HL-60 (cell line): Measurements from ENCODE around the gene SMAD2.

Experiments used
- CTCF ChIP-seq: IDR thresholded peaks from one replicate; pipeline ENCODE4 v1.5.1; 2011; ENCODE audit warnings: low read length, control low read depth, inconsistent platforms; ENCODE audit not compliant: insufficient read depth
- POLR2AphosphoS5 ChIP-seq: IDR thresholded peaks from 2 replicates; pipeline ENCODE4 v1.6.1; 2012; ENCODE audit warnings: low read depth
- REST ChIP-seq: IDR thresholded peaks from 2 replicates; pipeline ENCODE4 v1.6.1; 2012; ENCODE audit warnings: low read depth; ENCODE audit not compliant: insufficient replicate concordance

- no peak for TF ChIP-seq REST
- no peak for TF ChIP-seq CTCF
- TF ChIP-seq POLR2AphosphoS5: no peak
Observed at GRCh38 chr18:47946889-47947288, 16.4 kb upstream of the SMAD2 start.
